ENCODE results near the gene ITPR2.

GRCh38 chr12:26805401-26805971, 27.5 kb downstream of the ITPR2 start:
- TF ChIP-seq EZH2 (IDR thresholded peaks at IDR 0.05; ENCODE audit: insufficient read depth, poor library complexity, severe bottlenecking): no peak
- TF ChIP-seq EZH2phosphoT487 (IDR thresholded peaks at IDR 0.05; ENCODE audit: insufficient read depth, low read depth): no peak
